HepG2 (cell line): Measurements from ENCODE around the gene DNALI1. TPM values are rescaled to one million over a fixed set of nuclear protein-coding genes. Genes with fewer than 3 reads are reported as not detected.
A peak's percentile ranks its signal among the peaks of the same experiment; 100 is the strongest.

Experiments used
- ATAC-seq: fragments of 200-7000 bp; cut with Tn5 transposase; 3 replicates; pipeline ENCODE4 v1.9.1; 2020; ENCODE audit warnings: mild to moderate bottlenecking, moderate library complexity
- BruUV-seq: library from RNA; stranded (reverse); fragments of 400-500 nt; replicated peaks from 2 replicates; lab custom pipeline; 2021; lab: Mats Ljungman, UMichigan
- CTCF ChIA-PET: fragments of 300-600 bp; formaldehyde crosslinking; extraction: SDS; loops from one replicate; lab custom pipeline; 2021; ENCODE audit warnings: low total read pairs, inconsistent platforms, low intra/inter-chr PET ratio; lab: Yijun Ruan, JAX
- POLR2A ChIA-PET: fragments of 350-600 bp; sonication (Branson Sonifier 250); formaldehyde crosslinking; loops from one replicate; lab custom pipeline; 2020; ENCODE audit warnings: antibody characterized with exemption, inconsistent platforms; lab: Yijun Ruan, JAX
- DNase-seq: peaks from one replicate; pipeline ENCODE4 v3.0.0-alpha.2; 2015; ENCODE audit warnings: low spot score
- FAIRE-seq: peaks from 3 replicates; lab custom pipeline; 2011; peaks lifted over from hg19 to GRCh38; lab: Jason Lieb, UNC
- H2AFZ ChIP-seq: one replicate; pipeline ENCODE4 v1.6.1; 2011; ENCODE audit warnings: low read length, inconsistent platforms
- H3K27ac ChIP-seq: fragments of 300-600 bp; 3 replicates; pipeline ENCODE4 v1.8.0; 2011; ENCODE audit warnings: mixed run types, mild to moderate bottlenecking, mixed read lengths, low read length, inconsistent platforms; ENCODE audit not compliant: insufficient read depth; ENCODE audit errors: extremely low read length
- H3K27me3 ChIP-seq, 2 experiments: fragments of 200-600 bp in 1 of 2; 2 replicates in 1 of 2; 3 replicates in 1 of 2; pipeline versions ENCODE4 v1.6.0 to v1.8.0; 2011; ENCODE audit warnings: low read length in 2 of 2, mild to moderate bottlenecking in 2 of 2, moderate library complexity in 2 of 2, inconsistent platforms in 1 of 2; ENCODE audit not compliant: insufficient read depth in 2 of 2, control insufficient read depth in 1 of 2
- H3K36me3 ChIP-seq, 2 experiments: fragments of 200-600 bp in 1 of 2; replicated peaks in 1 of 2; 2 replicates in 1 of 2; 3 replicates in 1 of 2; pipeline versions ENCODE4 v1.5.1 to v1.8.0; 2011; ENCODE audit warnings: low read length in 2 of 2, inconsistent platforms in 1 of 2; ENCODE audit not compliant: insufficient read depth in 2 of 2, control insufficient read depth in 1 of 2
- H3K4me1 ChIP-seq: 2 replicates; pipeline ENCODE4 v1.5.1; 2012; ENCODE audit warnings: low read length, inconsistent platforms; ENCODE audit not compliant: insufficient read depth
- H3K4me2 ChIP-seq: 2 replicates; pipeline ENCODE4 v1.6.0; 2011; ENCODE audit warnings: low read depth, low read length, inconsistent platforms
- H3K4me3 ChIP-seq, 3 experiments: fragments of 200-600 bp in 1 of 3; sonication (generic), shearing (Covaris generic) in 1 of 3; replicated peaks in 1 of 3; 2 replicates each; pipeline ENCODE4 v1.5.1; 2011 to 2016; ENCODE audit warnings: low read length in 3 of 3, inconsistent platforms in 2 of 3, low read depth in 2 of 3, mild to moderate bottlenecking in 2 of 3, control low read depth in 1 of 3, mixed read lengths in 1 of 3; ENCODE audit not compliant: insufficient read depth in 1 of 3
- H3K79me2 ChIP-seq: one replicate; pipeline ENCODE4 v1.6.1; 2011; ENCODE audit warnings: low read length, inconsistent platforms; ENCODE audit not compliant: insufficient read depth
- H3K9ac ChIP-seq: 2 replicates; pipeline ENCODE4 v1.6.0; 2011; ENCODE audit warnings: mild to moderate bottlenecking, low read depth, low read length, inconsistent platforms; ENCODE audit not compliant: insufficient read depth
- H3K9me3 ChIP-seq: 2 replicates; pipeline ENCODE4 v1.5.1; 2012; ENCODE audit warnings: mild to moderate bottlenecking, low read length
- H4K20me1 ChIP-seq: 2 replicates; pipeline ENCODE4 v1.6.0; 2011; ENCODE audit warnings: inconsistent platforms, mild to moderate bottlenecking, low read length, moderate library complexity; ENCODE audit not compliant: insufficient read depth
- AGO1 ChIP-seq: fragments of 200-400 bp; formaldehyde crosslinking; IDR thresholded peaks from 2 replicates; pipeline ENCODE4 v1.6.1; 2017; ENCODE audit warnings: mild to moderate bottlenecking, low read depth, low read length, moderate library complexity; ENCODE audit not compliant: poor library complexity, severe bottlenecking
- BRF2 ChIP-seq: sonication (generic); formaldehyde crosslinking; IDR thresholded peaks from 2 replicates; pipeline ENCODE4 v1.8.1; 2022; ENCODE audit warnings: mild to moderate bottlenecking, missing genetic modification reagents
- ETV6 ChIP-seq: sonication (generic); formaldehyde crosslinking; conservative IDR thresholded peaks from 2 replicates; pipeline ENCODE4 v1.4.0; 2020; ENCODE audit warnings: missing genetic modification reagents
- MBD4 ChIP-seq: IDR thresholded peaks from 2 replicates; pipeline ENCODE4 v1.6.1; 2012; ENCODE audit warnings: low read length, inconsistent platforms, borderline replicate concordance
- NR2F1 ChIP-seq, 2 experiments: fragments of 450-650 bp in 1 of 2; formaldehyde crosslinking in 1 of 2; IDR thresholded peaks; 2 replicates each; pipeline versions ENCODE4 v1.5.0 to v1.6.1; 2016 to 2020; ENCODE audit warnings: mild to moderate bottlenecking in 1 of 2, missing compliant biosample characterization in 1 of 2, missing genetic modification reagents in 1 of 2, moderate library complexity in 1 of 2
- RAD21 ChIP-seq: fragments of 450-650 bp; formaldehyde crosslinking; IDR thresholded peaks from 2 replicates; pipeline ENCODE4 v1.5.0; 2020; ENCODE audit warnings: mild to moderate bottlenecking
- SMC3 ChIP-seq: IDR thresholded peaks from 2 replicates; pipeline ENCODE4 v1.6.1; 2011; ENCODE audit warnings: low read length, improper control_type of control experiment
- STAG1 ChIP-seq: sonication (generic); formaldehyde crosslinking; IDR thresholded peaks from 2 replicates; pipeline ENCODE4 v1.4.0; 2020; ENCODE audit warnings: missing genetic modification reagents
- ZNF768 ChIP-seq: sonication (generic); formaldehyde crosslinking; IDR thresholded peaks from 2 replicates; pipeline ENCODE4 v1.4.0; 2020; ENCODE audit warnings: missing genetic modification reagents
- ZNF792 ChIP-seq: IDR thresholded peaks from 2 replicates; pipeline ENCODE4 v1.6.1; 2016
- WGBS: methylation state at CpG from one replicate; pipeline ENCODE4 v1.1.6; 2017; ENCODE audit warnings: low lambda C conversion rate; 5-methylcytosine and 5-hydroxymethylcytosine counted together
- in situ Hi-C: cut with HindIII; loops from 2 replicates; pipeline ENCODE4 v1.10.0; 2017; ENCODE audit warnings: low pct_unique_long_range_greater_than_20kb; ENCODE audit not compliant: extremely low pct_ligation_motif_present
- intact Hi-C: fragments of 100-400 bp; cut with micrococcal nuclease; formaldehyde crosslinking; loops from one replicate; pipeline ENCODE4 v1.10.0; 2022; ENCODE audit not compliant: unreplicated experiment
- polyA plus RNA-seq, 8 experiments: library from polyadenylated mRNA; depleted of rRNA in 3 of 8; stranded (reverse) in 7 of 8; unstranded in 1 of 8; fragments of >200 nt; fragmentation: Illumina TruSeq in 4 of 8; extraction: Trizol in 4 of 8; gene quantifications; 2 replicates each; pipeline versions ENCODE4 v1.2.1 to v1.2.3, GENCODE V29; 2011 to 2016; ENCODE audit warnings: low read depth in 4 of 8, missing spikeins in 1 of 8, mixed read lengths in 1 of 8; ENCODE audit not compliant: insufficient read depth in 1 of 8
- total RNA-seq, 5 experiments: library from RNA; depleted of rRNA; stranded (reverse); fragments of >200 nt; fragmentation: Illumina TruSeq; extraction: Trizol; gene quantifications; 2 replicates each; pipeline ENCODE4 v1.2.3, GENCODE V29; 2016; ENCODE audit warnings: low read depth in 1 of 5
- TF ChIP-seq, protein P1 (sequence below): sonication (generic); formaldehyde crosslinking; IDR thresholded peaks from 2 replicates; pipeline ENCODE4 v1.5.0; 2020; ENCODE audit warnings: mild to moderate bottlenecking, missing genetic modification reagents, moderate library complexity
- TF ChIP-seq, protein P2 (sequence below): sonication (generic); formaldehyde crosslinking; IDR thresholded peaks from 2 replicates; pipeline ENCODE4 v1.4.0; 2020; ENCODE audit warnings: missing genetic modification reagents, borderline replicate concordance

DNALI1 gene
- total and polyA plus RNA-seq, 2 of the 13 experiments (the other 11 are each of a cell fraction or from before 2014, with no cell fraction given): 0.42 to 0.70 TPM

- Histone ChIP-seq H3K36me3 (no peaks in the 10 kb centered on the region), H3K9ac (no peak overlapping the region), H3K27me3 (peaks cover 11 to 70% of the 10 kb centered on the region in 2 experiments; a peak in 4 of 5 replicates), H3K4me1 (peaks cover 7% of the 10 kb centered on the region; the same call in 1 of the 2 replicates), H3K4me2 (peak overlapping the region; percentile 14; the same call in 1 of the 2 replicates), H2AFZ (no peak overlapping the region), H3K9me3 (no peaks in the 10 kb centered on the region), H3K27ac (no peak overlapping the region), H4K20me1 (no peaks in the 10 kb centered on the region), H3K79me2 (no peaks in the 10 kb centered on the region), H3K4me3 (no peak overlapping the region)
- CTCF ChIA-PET: interaction anchor here (4.2 kb wide), 1 partner anchor 79 kb away, joined by 56 read pairs; no protein-coding TSS in a partner anchor
- in situ Hi-C loops (no loop called here), intact Hi-C loops (loop anchor here (1.0 kb wide), 1 partner anchor 79 kb away; no protein-coding TSS in a partner anchor)
- ATAC-seq: peak; percentile 85
- 11% methylated on average over 8 of the region's 8 CpGs for WGBS
- peak; percentile 59 for DNase-seq
- TF ChIP-seq ZNF792 (CRISPR knock-in tag): no peak
- no peak for TF ChIP-seq ZNF768 (CRISPR knock-in tag)
- TF ChIP-seq, protein P1, sequence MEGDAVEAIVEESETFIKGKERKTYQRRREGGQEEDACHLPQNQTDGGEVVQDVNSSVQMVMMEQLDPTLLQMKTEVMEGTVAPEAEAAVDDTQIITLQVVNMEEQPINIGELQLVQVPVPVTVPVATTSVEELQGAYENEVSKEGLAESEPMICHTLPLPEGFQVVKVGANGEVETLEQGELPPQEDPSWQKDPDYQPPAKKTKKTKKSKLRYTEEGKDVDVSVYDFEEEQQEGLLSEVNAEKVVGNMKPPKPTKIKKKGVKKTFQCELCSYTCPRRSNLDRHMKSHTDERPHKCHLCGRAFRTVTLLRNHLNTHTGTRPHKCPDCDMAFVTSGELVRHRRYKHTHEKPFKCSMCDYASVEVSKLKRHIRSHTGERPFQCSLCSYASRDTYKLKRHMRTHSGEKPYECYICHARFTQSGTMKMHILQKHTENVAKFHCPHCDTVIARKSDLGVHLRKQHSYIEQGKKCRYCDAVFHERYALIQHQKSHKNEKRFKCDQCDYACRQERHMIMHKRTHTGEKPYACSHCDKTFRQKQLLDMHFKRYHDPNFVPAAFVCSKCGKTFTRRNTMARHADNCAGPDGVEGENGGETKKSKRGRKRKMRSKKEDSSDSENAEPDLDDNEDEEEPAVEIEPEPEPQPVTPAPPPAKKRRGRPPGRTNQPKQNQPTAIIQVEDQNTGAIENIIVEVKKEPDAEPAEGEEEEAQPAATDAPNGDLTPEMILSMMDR: peak; percentile 64
- no peak for TF ChIP-seq NR2F1 (CRISPR knock-in tag; IDR thresholded peaks at IDR 0.05)
- peak; percentile 80 for TF ChIP-seq SMC3
- TF ChIP-seq AGO1: no peak
- peak; percentile 54 for TF ChIP-seq STAG1
- TF ChIP-seq ETV6: no peak
- no peak for TF ChIP-seq BRF2 (CRISPR knock-in tag)
- peak; percentile 40 for TF ChIP-seq RAD21 (CRISPR knock-in tag)
- TF ChIP-seq, protein P2, sequence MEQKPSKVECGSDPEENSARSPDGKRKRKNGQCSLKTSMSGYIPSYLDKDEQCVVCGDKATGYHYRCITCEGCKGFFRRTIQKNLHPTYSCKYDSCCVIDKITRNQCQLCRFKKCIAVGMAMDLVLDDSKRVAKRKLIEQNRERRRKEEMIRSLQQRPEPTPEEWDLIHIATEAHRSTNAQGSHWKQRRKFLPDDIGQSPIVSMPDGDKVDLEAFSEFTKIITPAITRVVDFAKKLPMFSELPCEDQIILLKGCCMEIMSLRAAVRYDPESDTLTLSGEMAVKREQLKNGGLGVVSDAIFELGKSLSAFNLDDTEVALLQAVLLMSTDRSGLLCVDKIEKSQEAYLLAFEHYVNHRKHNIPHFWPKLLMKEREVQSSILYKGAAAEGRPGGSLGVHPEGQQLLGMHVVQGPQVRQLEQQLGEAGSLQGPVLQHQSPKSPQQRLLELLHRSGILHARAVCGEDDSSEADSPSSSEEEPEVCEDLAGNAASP (CRISPR knock-in tag): no peak
- TF ChIP-seq MBD4: no peak
- POLR2A ChIA-PET: interaction anchor here (1.7 kb wide), 1 partner anchor 87 kb away, joined by 7 read pairs; a partner anchor contains a TSS
- BruUV-seq: no TSS peak
- FAIRE-seq: peak; percentile 42
Observed at GRCh38 chr1:37602750-37603694, 46.3 kb downstream of the DNALI1 start.
